B cell (primary cell): ENCODE measurements around the gene KAZN. TPM values are rescaled to one million over a fixed set of nuclear protein-coding genes. Genes with fewer than 3 reads are reported as not detected.

Source experiments
- ATAC-seq: fragments of 200-7000 bp; cut with Tn5 transposase; one replicate; pipeline ENCODE4 v1.10.0; 2021; ENCODE audit warnings: low read depth, mild to moderate bottlenecking, moderate number of reproducible peaks, moderate library complexity
- CTCF ChIA-PET: fragments of 350-600 bp; sonication (Branson Sonifier 250); formaldehyde crosslinking; loops from one replicate; lab custom pipeline; 2021; ENCODE audit warnings: antibody characterized with exemption, inconsistent platforms; lab: Charles Lee
- POLR2A ChIA-PET: fragments of 350-600 bp; sonication (Branson Sonifier 250); formaldehyde crosslinking; loops from one replicate; lab custom pipeline; 2021; ENCODE audit warnings: antibody characterized with exemption; lab: Charles Lee
- DNase-seq: peaks from one replicate; pipeline ENCODE4 v3.0.0; 2013
- H2AFZ ChIP-seq: 2 replicates; pipeline ENCODE4 v1.6.1; 2012; ENCODE audit warnings: mild to moderate bottlenecking, low read depth, low read length; ENCODE audit not compliant: insufficient read depth, poor library complexity, severe bottlenecking
- H3K27ac ChIP-seq, 2 donors: 1 replicate in 1 of 2; 2 replicates in 1 of 2; pipeline ENCODE4 v1.5.1; 2012 to 2013; ENCODE audit warnings: low read length in 2 of 2, mild to moderate bottlenecking in 2 of 2, moderate library complexity in 1 of 2
- H3K27me3 ChIP-seq, 4 experiments: fragments of 200-600 bp in 1 of 4; sonication (generic) in 1 of 4; replicated peaks in 1 of 4; 1 replicate in 2 of 4; 2 replicates in 2 of 4; pipeline versions ENCODE4 v1.6.1 to v1.7.0; 2013 to 2016; ENCODE audit warnings: low read length in 3 of 4, mild to moderate bottlenecking in 2 of 4, mixed read lengths in 1 of 4, moderate library complexity in 1 of 4; ENCODE audit not compliant: insufficient read depth in 4 of 4, control insufficient read depth in 3 of 4; ENCODE audit errors: control extremely low read depth in 1 of 4
- H3K36me3 ChIP-seq, 2 experiments: replicated peaks in 1 of 2; 1 replicate in 1 of 2; 2 replicates in 1 of 2; pipeline versions ENCODE4 v1.6.1 to v1.7.1; 2013; ENCODE audit warnings: low read length in 1 of 2; ENCODE audit not compliant: insufficient read depth in 2 of 2, control insufficient read depth in 1 of 2; ENCODE audit errors: control extremely low read depth in 1 of 2, extremely low read depth in 1 of 2
- H3K4me1 ChIP-seq, 2 donors: fragments of 200-600 bp in 1 of 2; sonication (generic) in 1 of 2; 1 replicate in 1 of 2; 2 replicates in 1 of 2; pipeline versions ENCODE4 v1.5.1 to v1.6.1; 2013 to 2017; ENCODE audit warnings: low read length in 2 of 2; ENCODE audit not compliant: control insufficient read depth in 2 of 2, insufficient read depth in 2 of 2
- H3K4me2 ChIP-seq: replicated peaks from 2 replicates; pipeline ENCODE3; 2012; ENCODE audit warnings: mild to moderate bottlenecking, low read depth, low read length; ENCODE audit not compliant: poor library complexity, severe bottlenecking
- H3K4me3 ChIP-seq, 5 experiments: fragments of 200-600 bp in 1 of 5; sonication (generic) in 1 of 5; 1 replicate in 3 of 5; 2 replicates in 2 of 5; pipeline versions ENCODE4 v1.5.1 to v1.7.0; 2011 to 2016; ENCODE audit warnings: low read length in 4 of 5, mild to moderate bottlenecking in 4 of 5, low read depth in 2 of 5, control low read depth in 1 of 5, moderate library complexity in 1 of 5; ENCODE audit not compliant: insufficient read depth in 1 of 5; ENCODE audit errors: control extremely low read depth in 1 of 5, extremely low read depth in 1 of 5
- H3K79me2 ChIP-seq: fragments of 200-600 bp; sonication (generic); one replicate; pipeline ENCODE4 v1.6.0; 2016; ENCODE audit warnings: low read length; ENCODE audit not compliant: control insufficient read depth, insufficient read depth
- H3K9ac ChIP-seq: fragments of 200-600 bp; sonication (generic); 2 replicates; pipeline ENCODE4 v1.6.1; 2017; ENCODE audit warnings: mild to moderate bottlenecking, low read length, moderate library complexity
- H3K9me3 ChIP-seq, 3 donors: one replicate each; pipeline versions ENCODE4 v1.6.1 to v1.7.1; 2013; ENCODE audit warnings: low read length in 2 of 3; ENCODE audit not compliant: control insufficient read depth in 2 of 3, insufficient read depth in 1 of 3; ENCODE audit errors: control extremely low read depth in 1 of 3
- H4K20me1 ChIP-seq: 2 replicates; pipeline ENCODE4 v1.6.0; 2012; ENCODE audit warnings: mild to moderate bottlenecking, low read length; ENCODE audit not compliant: insufficient read depth, control insufficient read depth, poor library complexity, severe bottlenecking
- H3K27ac Mint-ChIP-seq: one replicate; pipeline ENCODE4 v1.8.0; 2021; ENCODE audit warnings: mixed read lengths
- H3K27me3 Mint-ChIP-seq: one replicate; pipeline ENCODE4 v1.8.0; 2021; ENCODE audit warnings: mixed read lengths
- H3K4me1 Mint-ChIP-seq: one replicate; pipeline ENCODE4 v1.8.0; 2021; ENCODE audit warnings: mixed read lengths
- H3K4me3 Mint-ChIP-seq: one replicate; pipeline ENCODE4 v1.8.0; 2021; ENCODE audit warnings: mixed read lengths
- H3K9me3 Mint-ChIP-seq: one replicate; pipeline ENCODE4 v1.8.0; 2022; ENCODE audit warnings: mixed read lengths; ENCODE audit not compliant: insufficient read depth
- CTCF ChIP-seq: fragments of 200-600 bp; IDR thresholded peaks from one replicate; pipeline ENCODE4 v1.8.0; 2022; ENCODE audit warnings: antibody characterized with exemption, mild to moderate bottlenecking
- EZH2 ChIP-seq: IDR thresholded peaks from 2 replicates; pipeline ENCODE4 v1.6.1; 2012; ENCODE audit warnings: borderline replicate concordance, low read depth, mild to moderate bottlenecking, moderate library complexity, low read length; ENCODE audit not compliant: insufficient read depth, poor library complexity, severe bottlenecking
- WGBS: methylation state at CpG from one replicate; pipeline ENCODE4 v1.1.5; 2013; ENCODE audit warnings: missing lambda C conversion rate; ENCODE audit not compliant: insufficient coverage; 5-methylcytosine and 5-hydroxymethylcytosine counted together
- intact Hi-C: fragments of 100-400 bp; cut with micrococcal nuclease; formaldehyde crosslinking; loops from one replicate; pipeline ENCODE4 v1.10.0; 2022
- polyA plus RNA-seq: library from polyadenylated mRNA; depleted of rRNA; stranded (reverse); fragments of >200 nt; gene quantifications from 2 replicates; pipeline ENCODE4 v1.2.3, GENCODE V29; 2012
- total RNA-seq, 2 donors: library from RNA; stranded (reverse); fragments of 120-200 nt in 1 of 2; gene quantifications; 1 replicate in 1 of 2; 2 replicates in 1 of 2; pipeline versions ENCODE4 v1.2.3 to v1.2.4, GENCODE V29; 2013 to 2022

Gene KAZN
- total and polyA plus RNA-seq, 2 donors (not counting 1 experiment from before 2014, with no cell fraction given), result 0.13 to 0.39 TPM

- CTCF ChIA-PET, result interaction anchor here (0.7 kb wide), 1 partner anchor 27 kb away, joined by 3 read pairs; no protein-coding TSS in a partner anchor
- POLR2A ChIA-PET, result no interaction called here
- no peaks in the 10 kb centered on the region for H3K9me3 ChIP-seq
- no peaks in the 10 kb centered on the region for H3K4me1 Mint-ChIP-seq
- H3K36me3 ChIP-seq, result no peaks in the 10 kb centered on the region
- H3K27me3 Mint-ChIP-seq, result no peaks in the 10 kb centered on the region
- 74% methylated on average over 5 of the region's 7 CpGs for WGBS
- DNase-seq (no peak), ATAC-seq (no peak)
- H3K4me3 Mint-ChIP-seq, result no peak overlapping the region
- H3K27ac Mint-ChIP-seq, result no peak overlapping the region
- no peak overlapping the region for H3K4me3 ChIP-seq
- H2AFZ ChIP-seq, result no peak overlapping the region
- H3K4me2 ChIP-seq, result no peak overlapping the region
- no peaks in the 10 kb centered on the region for H3K79me2 ChIP-seq
- intact Hi-C loops, result no loop called here
- no peaks in the 10 kb centered on the region for H3K27me3 ChIP-seq
- H3K9me3 Mint-ChIP-seq, result no peaks in the 10 kb centered on the region
- no peak overlapping the region for H3K27ac ChIP-seq
- no peaks in the 10 kb centered on the region for H4K20me1 ChIP-seq
- H3K4me1 ChIP-seq, result no peaks in the 10 kb centered on the region
- TF ChIP-seq EZH2 (no peak), CTCF (no peak)
- H3K9ac ChIP-seq, result no peak overlapping the region
Measured at GRCh38 chr1:14940285-14940870, 341.9 kb downstream of the KAZN start.

- intact Hi-C loops, result no loop called here
- no peak overlapping the region for H3K27ac ChIP-seq
- H3K9me3 ChIP-seq, result no peaks in the 10 kb centered on the region
- no peaks in the 10 kb centered on the region for H3K4me1 ChIP-seq
- H3K9me3 Mint-ChIP-seq, result no peaks in the 10 kb centered on the region
- H3K4me2 ChIP-seq, result no peak overlapping the region
- ATAC-seq, result no peak
- no peaks in the 10 kb centered on the region for H3K36me3 ChIP-seq
- H4K20me1 ChIP-seq, result no peaks in the 10 kb centered on the region
- WGBS, result 90% methylated on average over 8 of the region's 9 CpGs
- H3K27me3 Mint-ChIP-seq, result no peaks in the 10 kb centered on the region
- no peaks in the 10 kb centered on the region for H3K4me1 Mint-ChIP-seq
- no peak overlapping the region for H3K9ac ChIP-seq
- H3K4me3 ChIP-seq, result no peak overlapping the region
- H3K27me3 ChIP-seq, result no peaks in the 10 kb centered on the region
- POLR2A ChIA-PET, result no interaction called here
- H3K27ac Mint-ChIP-seq, result no peak overlapping the region
- DNase-seq, result no peak
- no peak overlapping the region for H3K4me3 Mint-ChIP-seq
- no peaks in the 10 kb centered on the region for H3K79me2 ChIP-seq
- CTCF ChIA-PET, result no interaction called here
- H2AFZ ChIP-seq, result no peak overlapping the region
- TF ChIP-seq EZH2, result no peak
- no peak for TF ChIP-seq CTCF
Measured at GRCh38 chr1:14941864-14942263, 343.4 kb downstream of the KAZN start.
